ENCODE measurements around the gene PCMT1. TPM values are rescaled to one million over a fixed set of nuclear protein-coding genes. Genes with fewer than 3 reads are reported as not detected.
"Not testable (repeated sequence)": the region's sequence is repeated elsewhere in the genome, so short reads cannot be mapped to it uniquely, and the experiment has no call there.

PCMT1 gene
- polyA plus RNA-seq, 1 donor: 78.3 TPM

GRCh38 chr6:149834513-149835481, 85.3 kb downstream of the PCMT1 start:
- H3K4me1 ChIP-seq (ENCODE audit: control insufficient read depth, insufficient read depth, low read length): no peaks in the 10 kb centered on the region
- WGBS (ENCODE audit: insufficient coverage, low lambda C conversion rate): 53% methylated on average over 2 of the region's 5 CpGs
- no peak overlapping the region for H3K4me3 ChIP-seq (ENCODE audit: low read length)
- H3K27ac ChIP-seq (ENCODE audit: low read length): no peak overlapping the region
- peak; percentile 25 to 41 for DNase-seq
- H3K36me3 ChIP-seq (ENCODE audit: control insufficient read depth, insufficient read depth, low read length): peaks cover 8% of the 10 kb centered on the region
- H3K27me3 ChIP-seq (ENCODE audit: control insufficient read depth, insufficient read depth, low read length): no peaks in the 10 kb centered on the region
- no peaks in the 10 kb centered on the region for H3K9me3 ChIP-seq (ENCODE audit: control insufficient read depth, low read depth, low read length)

- Histone ChIP-seq H3K36me3 (ENCODE audit: control insufficient read depth, insufficient read depth, low read length) (peaks cover 8% of the 10 kb centered on the region), H3K27me3 (ENCODE audit: control insufficient read depth, insufficient read depth, low read length) (no peaks in the 10 kb centered on the region), H3K4me1 (ENCODE audit: control insufficient read depth, insufficient read depth, low read length) (peaks cover 9% of the 10 kb centered on the region), H3K4me3 (ENCODE audit: low read length) (no peak overlapping the region), H3K27ac (ENCODE audit: low read length) (no peak overlapping the region), H3K9me3 (ENCODE audit: control insufficient read depth, low read depth, low read length) (no peaks in the 10 kb centered on the region)
- no CpG with 5 or more reads among the region's 8 CpGs for WGBS (ENCODE audit: insufficient coverage, low lambda C conversion rate)
- DNase-seq: peak; percentile 63 to 83
Observed at GRCh38 chr6:149840345-149841075, 91.0 kb downstream of the PCMT1 start.

- no CpG with 5 or more reads among the region's 7 CpGs for WGBS (ENCODE audit: insufficient coverage, low lambda C conversion rate)
- peaks cover 14% of the 10 kb centered on the region for H3K4me1 ChIP-seq (ENCODE audit: control insufficient read depth, insufficient read depth, low read length)
- no peaks in the 10 kb centered on the region for H3K27me3 ChIP-seq (ENCODE audit: control insufficient read depth, insufficient read depth, low read length)
- no peak overlapping the region for H3K4me3 ChIP-seq (ENCODE audit: low read length)
- no peaks in the 10 kb centered on the region for H3K9me3 ChIP-seq (ENCODE audit: control insufficient read depth, low read depth, low read length)
- peak in 1 of 2 donors; percentile 28 for DNase-seq
- no peak overlapping the region for H3K27ac ChIP-seq (ENCODE audit: low read length)
- peaks cover 3% of the 10 kb centered on the region for H3K36me3 ChIP-seq (ENCODE audit: control insufficient read depth, insufficient read depth, low read length)
Observed at GRCh38 chr6:149842331-149842730, 92.8 kb downstream of the PCMT1 start.

- H3K4me1 ChIP-seq (ENCODE audit: control insufficient read depth, insufficient read depth, low read length): peaks cover 19% of the 10 kb centered on the region
- WGBS (ENCODE audit: insufficient coverage, low lambda C conversion rate): 60% methylated on average over 1 of the region's 10 CpGs
- H3K9me3 ChIP-seq (ENCODE audit: control insufficient read depth, low read depth, low read length): no peaks in the 10 kb centered on the region
- peaks cover 3% of the 10 kb centered on the region for H3K36me3 ChIP-seq (ENCODE audit: control insufficient read depth, insufficient read depth, low read length)
- no peak for DNase-seq
- no peak overlapping the region for H3K27ac ChIP-seq (ENCODE audit: low read length)
- no peaks in the 10 kb centered on the region for H3K27me3 ChIP-seq (ENCODE audit: control insufficient read depth, insufficient read depth, low read length)
- no peak overlapping the region for H3K4me3 ChIP-seq (ENCODE audit: low read length)
Observed at GRCh38 chr6:149843051-149843633, 93.6 kb downstream of the PCMT1 start.

GRCh38 chr6:149844036-149844435, 94.5 kb downstream of the PCMT1 start:
- DNase-seq: not testable (repeated sequence)

GRCh38 chr6:149844480-149844879, 94.9 kb downstream of the PCMT1 start:
- whole genome bisulfite sequencing (ENCODE audit: insufficient coverage, low lambda C conversion rate): 100% methylated on average over 1 of the region's 2 CpGs
- H3K4me1 ChIP-seq (ENCODE audit: control insufficient read depth, insufficient read depth, low read length): peaks cover 19% of the 10 kb centered on the region

More at GRCh38 chr6:149844036-149844435, 94.5 kb downstream of the PCMT1 start:
- peaks cover 19% of the 10 kb centered on the region for H3K4me1 ChIP-seq (ENCODE audit: control insufficient read depth, insufficient read depth, low read length)
- WGBS (ENCODE audit: insufficient coverage, low lambda C conversion rate): no CpG with 5 or more reads among the region's 4 CpGs
- not testable (repeated sequence) for H3K27me3 ChIP-seq (ENCODE audit: control insufficient read depth, insufficient read depth, low read length); H3K36me3 ChIP-seq (ENCODE audit: control insufficient read depth, insufficient read depth, low read length); H3K9me3 ChIP-seq (ENCODE audit: control insufficient read depth, low read depth, low read length); H3K4me3 ChIP-seq (ENCODE audit: low read length); H3K27ac ChIP-seq (ENCODE audit: low read length)

GRCh38 chr6:149845549-149845948, 96.0 kb downstream of the PCMT1 start:
- Histone ChIP-seq H3K36me3 (ENCODE audit: control insufficient read depth, insufficient read depth, low read length) (peaks cover 3% of the 10 kb centered on the region), H3K4me3 (ENCODE audit: low read length) (no peak overlapping the region), H3K4me1 (ENCODE audit: control insufficient read depth, insufficient read depth, low read length) (peaks cover 16% of the 10 kb centered on the region), H3K9me3 (ENCODE audit: control insufficient read depth, low read depth, low read length) (no peaks in the 10 kb centered on the region), H3K27me3 (ENCODE audit: control insufficient read depth, insufficient read depth, low read length) (no peaks in the 10 kb centered on the region), H3K27ac (ENCODE audit: low read length) (no peak overlapping the region)
- no CpG with 5 or more reads among the region's 3 CpGs for WGBS (ENCODE audit: insufficient coverage, low lambda C conversion rate)
- no peak for DNase-seq

More at GRCh38 chr6:149844480-149844879, 94.9 kb downstream of the PCMT1 start:
- Histone ChIP-seq H3K4me3 (ENCODE audit: low read length) (no peak overlapping the region), H3K27ac (ENCODE audit: low read length) (no peak overlapping the region), H3K36me3 (ENCODE audit: control insufficient read depth, insufficient read depth, low read length) (peaks cover 3% of the 10 kb centered on the region), H3K9me3 (ENCODE audit: control insufficient read depth, low read depth, low read length) (no peaks in the 10 kb centered on the region), H3K27me3 (ENCODE audit: control insufficient read depth, insufficient read depth, low read length) (no peaks in the 10 kb centered on the region)
- no peak for DNase-seq

GRCh38 chr6:149846321-149846720, 96.8 kb downstream of the PCMT1 start:
- peaks cover 13% of the 10 kb centered on the region for H3K4me1 ChIP-seq (ENCODE audit: control insufficient read depth, insufficient read depth, low read length)
- H3K27ac ChIP-seq (ENCODE audit: low read length): no peak overlapping the region
- H3K4me3 ChIP-seq (ENCODE audit: low read length): no peak overlapping the region
- peaks cover 3% of the 10 kb centered on the region for H3K36me3 ChIP-seq (ENCODE audit: control insufficient read depth, insufficient read depth, low read length)
- no peak for DNase-seq
- H3K27me3 ChIP-seq (ENCODE audit: control insufficient read depth, insufficient read depth, low read length): no peaks in the 10 kb centered on the region
- WGBS (ENCODE audit: insufficient coverage, low lambda C conversion rate): no CpG with 5 or more reads among the region's 7 CpGs
- no peaks in the 10 kb centered on the region for H3K9me3 ChIP-seq (ENCODE audit: control insufficient read depth, low read depth, low read length)

- DNase-seq: no peak
- peaks cover 10% of the 10 kb centered on the region for H3K4me1 ChIP-seq (ENCODE audit: control insufficient read depth, insufficient read depth, low read length)
- H3K9me3 ChIP-seq (ENCODE audit: control insufficient read depth, low read depth, low read length): no peaks in the 10 kb centered on the region
- H3K27me3 ChIP-seq (ENCODE audit: control insufficient read depth, insufficient read depth, low read length): no peaks in the 10 kb centered on the region
- peaks cover 3% of the 10 kb centered on the region for H3K36me3 ChIP-seq (ENCODE audit: control insufficient read depth, insufficient read depth, low read length)
- WGBS (ENCODE audit: insufficient coverage, low lambda C conversion rate): 80% methylated on average over 1 of the region's 4 CpGs
- H3K27ac ChIP-seq (ENCODE audit: low read length): no peak overlapping the region
- H3K4me3 ChIP-seq (ENCODE audit: low read length): no peak overlapping the region
Observed at GRCh38 chr6:149847939-149848267, 98.4 kb downstream of the PCMT1 start.

GRCh38 chr6:149848343-149848742, 98.8 kb downstream of the PCMT1 start:
- not testable (repeated sequence) for H3K27me3 ChIP-seq (ENCODE audit: control insufficient read depth, insufficient read depth, low read length); H3K9me3 ChIP-seq (ENCODE audit: control insufficient read depth, low read depth, low read length); H3K4me1 ChIP-seq (ENCODE audit: control insufficient read depth, insufficient read depth, low read length); H3K4me3 ChIP-seq (ENCODE audit: low read length); H3K36me3 ChIP-seq (ENCODE audit: control insufficient read depth, insufficient read depth, low read length); H3K27ac ChIP-seq (ENCODE audit: low read length); DNase-seq
- 100% methylated on average over 1 of the region's 4 CpGs for WGBS (ENCODE audit: insufficient coverage, low lambda C conversion rate)
